Progenitor cell of endocrine pancreas (in vitro differentiated cells): ENCODE data around the gene RSPO1. TPM values are rescaled to one million over a fixed set of nuclear protein-coding genes. Genes with fewer than 3 reads are reported as not detected.

Source experiments
- DNase-seq: peaks from one replicate; pipeline ENCODE4 v3.0.0; 2021; ENCODE audit warnings: low spot score; ENCODE audit not compliant: unreplicated experiment
- H3K27ac Mint-ChIP-seq: 2 replicates; pipeline ENCODE4 v1.8.0; 2021; ENCODE audit warnings: mild to moderate bottlenecking, moderate library complexity, mixed read lengths
- H3K27me3 Mint-ChIP-seq: 2 replicates; pipeline ENCODE4 v1.8.0; 2021; ENCODE audit warnings: mixed read lengths
- H3K36me3 Mint-ChIP-seq: 2 replicates; pipeline ENCODE4 v1.8.0; 2022; ENCODE audit warnings: mixed read lengths; ENCODE audit not compliant: insufficient read depth
- H3K4me1 Mint-ChIP-seq: 2 replicates; pipeline ENCODE4 v1.8.0; 2021; ENCODE audit warnings: low read depth, mixed read lengths
- H3K4me3 Mint-ChIP-seq: 2 replicates; pipeline ENCODE4 v1.8.0; 2021; ENCODE audit warnings: low read depth, mild to moderate bottlenecking, moderate library complexity, mixed read lengths
- H3K9me3 Mint-ChIP-seq: 2 replicates; pipeline ENCODE4 v1.8.0; 2021; ENCODE audit warnings: low read depth, mixed read lengths
- CTCF ChIP-seq: fragments of 200-600 bp; sonication (generic); IDR thresholded peaks from one replicate; pipeline ENCODE4 v1.5.0; 2021; ENCODE audit warnings: antibody characterized with exemption, mild to moderate bottlenecking; ENCODE audit not compliant: unreplicated experiment
- total RNA-seq: library from RNA; stranded (reverse); gene quantifications from 2 replicates; pipeline ENCODE4 v1.2.1, GENCODE V29; 2021

RSPO1 gene
- total RNA-seq, 1 donor from 2014 or later, result not detected

GRCh38 chr1:37650721-37651120 is 16.0 kb upstream of the RSPO1 start:
- TF ChIP-seq CTCF, result no peak
- Mint-ChIP-seq H3K4me3 (no peak overlapping the region), H3K27ac (no peak overlapping the region), H3K4me1 (no peaks in the 10 kb centered on the region), H3K36me3 (no peaks in the 10 kb centered on the region), H3K27me3 (peaks cover 28% of the 10 kb centered on the region), H3K9me3 (no peaks in the 10 kb centered on the region)
- no peak for DNase-seq

GRCh38 chr1:37650173-37650572 is 15.5 kb upstream of the RSPO1 start:
- H3K4me3 Mint-ChIP-seq, result no peak overlapping the region
- H3K27me3 Mint-ChIP-seq, result peaks cover 31% of the 10 kb centered on the region
- no peak overlapping the region for H3K27ac Mint-ChIP-seq
- H3K9me3 Mint-ChIP-seq, result no peaks in the 10 kb centered on the region
- H3K4me1 Mint-ChIP-seq, result no peaks in the 10 kb centered on the region
- no peaks in the 10 kb centered on the region for H3K36me3 Mint-ChIP-seq
- no peak for DNase-seq
- no peak for TF ChIP-seq CTCF

- H3K4me3 Mint-ChIP-seq, result no peak overlapping the region
- H3K36me3 Mint-ChIP-seq, result no peaks in the 10 kb centered on the region
- no peaks in the 10 kb centered on the region for H3K4me1 Mint-ChIP-seq
Observed at GRCh38 chr1:37647281-37647680, 12.6 kb upstream of the RSPO1 start.

GRCh38 chr1:37641059-37641458 is 6.4 kb upstream of the RSPO1 start:
- Mint-ChIP-seq H3K36me3 (no peaks in the 10 kb centered on the region), H3K27me3 (peaks cover 9% of the 10 kb centered on the region), H3K27ac (no peak overlapping the region), H3K9me3 (no peaks in the 10 kb centered on the region), H3K4me3 (no peak overlapping the region), H3K4me1 (no peaks in the 10 kb centered on the region)
- no peak for TF ChIP-seq CTCF
- DNase-seq, result no peak

More at GRCh38 chr1:37647281-37647680, 12.6 kb upstream of the RSPO1 start:
- TF ChIP-seq CTCF, result no peak
- DNase-seq, result no peak
- H3K27me3 Mint-ChIP-seq, result peaks cover 34% of the 10 kb centered on the region
- H3K27ac Mint-ChIP-seq, result no peak overlapping the region
- no peaks in the 10 kb centered on the region for H3K9me3 Mint-ChIP-seq

- H3K4me3 Mint-ChIP-seq, result no peak overlapping the region
Observed at GRCh38 chr1:37636435-37636834, 1.7 kb upstream of the RSPO1 start.

More at GRCh38 chr1:37636435-37636834, 1.7 kb upstream of the RSPO1 start:
- no peak for DNase-seq
- no peak for TF ChIP-seq CTCF
- Mint-ChIP-seq H3K27ac (no peak overlapping the region), H3K9me3 (no peaks in the 10 kb centered on the region), H3K4me1 (peaks cover 3% of the 10 kb centered on the region), H3K36me3 (no peaks in the 10 kb centered on the region), H3K27me3 (peaks cover 28% of the 10 kb centered on the region)
